ENCODE measurements around the gene SDK1. TPM values are rescaled to one million over a fixed set of nuclear protein-coding genes. Genes with fewer than 3 reads are reported as not detected.

Gene SDK1
- total and polyA plus RNA-seq, 2 of the 8 experiments (the other 6 are each of a cell fraction or from before 2014, with no cell fraction given), result 3.3 to 7.2 TPM

- TF ChIP-seq SIN3A (conservative IDR thresholded peaks at IDR 0.05 in 1 of 2, IDR thresholded peaks at IDR 0.05 in 1 of 2; ENCODE audit: low read depth in 1 of 2, low read length in 2 of 2) (no peak), BCL11A (IDR thresholded peaks at IDR 0.05; ENCODE audit: low read depth in 2 of 2, low read length in 2 of 2) (no peak), CEBPB (IDR thresholded peaks at IDR 0.05; ENCODE audit: low read depth, low read length) (no peak), HDAC6 (IDR thresholded peaks at IDR 0.05; ENCODE audit: low read depth, low read length) (no peak)
These were observed 960.0 kb downstream of the SDK1 start (continued) for GRCh38 chr7:4260867-4261600.
